HepG2 (cell line): ENCODE measurements around the gene SDK1. TPM values are rescaled to one million over a fixed set of nuclear protein-coding genes. Genes with fewer than 3 reads are reported as not detected.

Source experiments
- ASH2L ChIP-seq: fragments of 300-600, 200-600 bp; sonication (generic); IDR thresholded peaks from 2 replicates; pipeline ENCODE4 v1.7.0; 2017; ENCODE audit warnings: low read depth, mild to moderate bottlenecking, moderate library complexity, mixed read lengths, low read length; ENCODE audit not compliant: insufficient read length
- CHCHD3 ChIP-seq: sonication (generic); formaldehyde crosslinking; IDR thresholded peaks from 2 replicates; pipeline ENCODE4 v1.8.0; 2022; ENCODE audit warnings: mild to moderate bottlenecking, missing genetic modification reagents, moderate library complexity
- FOXA1 ChIP-seq, 2 experiments: fragments of 450-650 bp in 1 of 2; sonication (generic) in 1 of 2; formaldehyde crosslinking in 1 of 2; IDR thresholded peaks; 2 replicates each; pipeline versions ENCODE4 v1.4.0 to v1.6.1; 2016 to 2020; ENCODE audit warnings: missing genetic modification reagents in 1 of 2
- HHEX ChIP-seq: IDR thresholded peaks from 2 replicates; pipeline ENCODE4 v1.6.1; 2016; ENCODE audit warnings: control low read depth
- HNF4A ChIP-seq: sonication (generic); formaldehyde crosslinking; IDR thresholded peaks from 2 replicates; pipeline ENCODE4 v1.4.0; 2020; ENCODE audit warnings: missing genetic modification reagents
- HOXA3 ChIP-seq: sonication (generic); formaldehyde crosslinking; IDR thresholded peaks from 2 replicates; pipeline ENCODE4 v1.5.0; 2020; ENCODE audit warnings: missing genetic modification reagents
- MAFG ChIP-seq: sonication (generic); formaldehyde crosslinking; IDR thresholded peaks from 2 replicates; pipeline ENCODE4 v1.5.1; 2020; ENCODE audit warnings: mild to moderate bottlenecking, missing genetic modification reagents
- MBNL3 ChIP-seq: fragments of 250-450 bp; sonication (Bioruptor Pico); conservative IDR thresholded peaks from 2 replicates; pipeline ENCODE4 v1.8.0; 2022; ENCODE audit warnings: mild to moderate bottlenecking, inconsistent platforms
- NR2F2 ChIP-seq: IDR thresholded peaks from 2 replicates; pipeline ENCODE4 v1.6.1; 2012; ENCODE audit warnings: low read depth, inconsistent platforms, borderline replicate concordance
- SALL1 ChIP-seq: sonication (generic); formaldehyde crosslinking; IDR thresholded peaks from 2 replicates; pipeline ENCODE4 v1.8.0; 2022; ENCODE audit warnings: mild to moderate bottlenecking, missing genetic modification reagents
- TCF7L2 ChIP-seq: IDR thresholded peaks from 2 replicates; pipeline ENCODE4 v1.6.1; 2011; ENCODE audit warnings: mild to moderate bottlenecking, low read depth, low read length, moderate library complexity
- ZNF224 ChIP-seq: sonication (generic); formaldehyde crosslinking; IDR thresholded peaks from 2 replicates; pipeline ENCODE4 v1.5.0; 2020; ENCODE audit warnings: mild to moderate bottlenecking, missing genetic modification reagents
- ZNF333 ChIP-seq: sonication (generic); formaldehyde crosslinking; IDR thresholded peaks from 2 replicates; pipeline ENCODE4 v1.4.0; 2020; ENCODE audit warnings: mild to moderate bottlenecking, missing genetic modification reagents, borderline replicate concordance
- ZNF777 ChIP-seq: sonication (generic); formaldehyde crosslinking; IDR thresholded peaks from 2 replicates; pipeline ENCODE4 v1.4.0; 2020; ENCODE audit warnings: missing genetic modification reagents
- polyA plus RNA-seq, 8 experiments: library from polyadenylated mRNA; depleted of rRNA in 3 of 8; stranded (reverse) in 7 of 8; unstranded in 1 of 8; fragments of >200 nt; fragmentation: Illumina TruSeq in 4 of 8; extraction: Trizol in 4 of 8; gene quantifications; 2 replicates each; pipeline versions ENCODE4 v1.2.1 to v1.2.3, GENCODE V29; 2011 to 2016; ENCODE audit warnings: low read depth in 4 of 8, missing spikeins in 1 of 8, mixed read lengths in 1 of 8; ENCODE audit not compliant: insufficient read depth in 1 of 8
- total RNA-seq, 5 experiments: library from RNA; depleted of rRNA; stranded (reverse); fragments of >200 nt; fragmentation: Illumina TruSeq; extraction: Trizol; gene quantifications; 2 replicates each; pipeline ENCODE4 v1.2.3, GENCODE V29; 2016; ENCODE audit warnings: low read depth in 1 of 5
- TF ChIP-seq, protein P1 (sequence below): sonication (generic); formaldehyde crosslinking; IDR thresholded peaks from 2 replicates; pipeline ENCODE4 v1.4.0; 2020; ENCODE audit warnings: mild to moderate bottlenecking, missing genetic modification reagents
- TF ChIP-seq, protein P2 (sequence below): sonication (generic); formaldehyde crosslinking; IDR thresholded peaks from 2 replicates; pipeline ENCODE4 v1.4.0; 2020; ENCODE audit warnings: missing genetic modification reagents
- TF ChIP-seq, protein P3 (sequence below): sonication (generic); formaldehyde crosslinking; conservative IDR thresholded peaks from 2 replicates; pipeline ENCODE4 v1.4.0; 2020; ENCODE audit warnings: missing genetic modification reagents

Gene SDK1
- total and polyA plus RNA-seq, 2 of the 13 experiments (the other 11 are each of a cell fraction or from before 2014, with no cell fraction given): 0.35 to 2.4 TPM

DNA sequence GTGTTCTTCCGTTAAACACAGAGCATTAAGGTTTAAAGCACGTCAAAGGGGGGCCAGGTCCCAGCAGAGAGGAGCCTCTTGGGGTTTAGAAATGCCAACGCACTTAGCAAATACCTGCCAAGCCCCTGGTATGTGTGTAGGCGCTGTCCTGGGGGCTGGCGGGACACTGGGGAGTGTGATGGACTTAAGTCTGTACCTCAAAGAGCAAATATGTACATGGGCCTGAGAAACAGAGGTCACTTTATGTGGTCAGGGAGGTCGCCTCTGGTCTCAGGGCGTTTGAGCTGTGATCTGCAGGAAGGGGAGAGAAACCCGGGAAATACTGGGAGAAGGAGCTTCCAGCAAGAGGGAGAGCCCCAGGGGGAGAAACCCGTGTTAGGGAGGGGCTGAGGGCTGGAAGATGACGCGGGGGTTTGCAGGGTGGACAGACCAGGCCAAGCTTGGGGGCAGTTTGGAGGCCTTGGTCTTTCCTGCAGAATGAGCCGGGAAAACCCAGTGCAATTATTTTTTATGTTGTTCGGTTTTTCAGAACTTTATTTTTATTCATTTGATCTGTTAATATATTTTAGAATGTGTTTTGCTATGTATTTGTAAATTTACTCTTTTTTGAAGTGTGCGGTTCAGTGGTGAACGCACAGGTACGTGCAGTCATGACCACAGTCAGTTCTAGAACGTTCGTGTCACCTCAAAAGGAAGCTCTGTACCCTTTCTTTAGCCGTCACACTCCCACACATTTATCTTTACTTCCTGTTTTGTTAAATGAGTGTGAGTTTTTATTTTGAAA lies 939.7 kb downstream of the SDK1 start (continued):
- TF ChIP-seq, protein P1, sequence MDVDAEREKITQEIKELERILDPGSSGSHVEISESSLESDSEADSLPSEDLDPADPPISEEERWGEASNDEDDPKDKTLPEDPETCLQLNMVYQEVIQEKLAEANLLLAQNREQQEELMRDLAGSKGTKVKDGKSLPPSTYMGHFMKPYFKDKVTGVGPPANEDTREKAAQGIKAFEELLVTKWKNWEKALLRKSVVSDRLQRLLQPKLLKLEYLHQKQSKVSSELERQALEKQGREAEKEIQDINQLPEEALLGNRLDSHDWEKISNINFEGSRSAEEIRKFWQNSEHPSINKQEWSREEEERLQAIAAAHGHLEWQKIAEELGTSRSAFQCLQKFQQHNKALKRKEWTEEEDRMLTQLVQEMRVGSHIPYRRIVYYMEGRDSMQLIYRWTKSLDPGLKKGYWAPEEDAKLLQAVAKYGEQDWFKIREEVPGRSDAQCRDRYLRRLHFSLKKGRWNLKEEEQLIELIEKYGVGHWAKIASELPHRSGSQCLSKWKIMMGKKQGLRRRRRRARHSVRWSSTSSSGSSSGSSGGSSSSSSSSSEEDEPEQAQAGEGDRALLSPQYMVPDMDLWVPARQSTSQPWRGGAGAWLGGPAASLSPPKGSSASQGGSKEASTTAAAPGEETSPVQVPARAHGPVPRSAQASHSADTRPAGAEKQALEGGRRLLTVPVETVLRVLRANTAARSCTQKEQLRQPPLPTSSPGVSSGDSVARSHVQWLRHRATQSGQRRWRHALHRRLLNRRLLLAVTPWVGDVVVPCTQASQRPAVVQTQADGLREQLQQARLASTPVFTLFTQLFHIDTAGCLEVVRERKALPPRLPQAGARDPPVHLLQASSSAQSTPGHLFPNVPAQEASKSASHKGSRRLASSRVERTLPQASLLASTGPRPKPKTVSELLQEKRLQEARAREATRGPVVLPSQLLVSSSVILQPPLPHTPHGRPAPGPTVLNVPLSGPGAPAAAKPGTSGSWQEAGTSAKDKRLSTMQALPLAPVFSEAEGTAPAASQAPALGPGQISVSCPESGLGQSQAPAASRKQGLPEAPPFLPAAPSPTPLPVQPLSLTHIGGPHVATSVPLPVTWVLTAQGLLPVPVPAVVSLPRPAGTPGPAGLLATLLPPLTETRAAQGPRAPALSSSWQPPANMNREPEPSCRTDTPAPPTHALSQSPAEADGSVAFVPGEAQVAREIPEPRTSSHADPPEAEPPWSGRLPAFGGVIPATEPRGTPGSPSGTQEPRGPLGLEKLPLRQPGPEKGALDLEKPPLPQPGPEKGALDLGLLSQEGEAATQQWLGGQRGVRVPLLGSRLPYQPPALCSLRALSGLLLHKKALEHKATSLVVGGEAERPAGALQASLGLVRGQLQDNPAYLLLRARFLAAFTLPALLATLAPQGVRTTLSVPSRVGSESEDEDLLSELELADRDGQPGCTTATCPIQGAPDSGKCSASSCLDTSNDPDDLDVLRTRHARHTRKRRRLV (CRISPR knock-in tag): no peak
- TF ChIP-seq MAFG (CRISPR knock-in tag) (no peak), HOXA3 (CRISPR knock-in tag) (peak; percentile 29; the same call in 1 of the 2 replicates), HNF4A (CRISPR knock-in tag) (peak; percentile 78), SALL1 (no peak), ZNF333 (no peak), CHCHD3 (CRISPR knock-in tag) (no peak), ASH2L (peak; percentile 32), ZNF777 (no peak), ZNF224 (CRISPR knock-in tag) (no peak), TCF7L2 (no peak), FOXA1 (IDR thresholded peaks at IDR 0.05) (no peak), FOXA1 (CRISPR knock-in tag; IDR thresholded peaks at IDR 0.05) (peak; percentile 62), HHEX (no peak), MBNL3 (CRISPR knock-in tag) (no peak), NR2F2 (peak; percentile 74; the same call in 1 of the 2 replicates)
- TF ChIP-seq, protein P2, sequence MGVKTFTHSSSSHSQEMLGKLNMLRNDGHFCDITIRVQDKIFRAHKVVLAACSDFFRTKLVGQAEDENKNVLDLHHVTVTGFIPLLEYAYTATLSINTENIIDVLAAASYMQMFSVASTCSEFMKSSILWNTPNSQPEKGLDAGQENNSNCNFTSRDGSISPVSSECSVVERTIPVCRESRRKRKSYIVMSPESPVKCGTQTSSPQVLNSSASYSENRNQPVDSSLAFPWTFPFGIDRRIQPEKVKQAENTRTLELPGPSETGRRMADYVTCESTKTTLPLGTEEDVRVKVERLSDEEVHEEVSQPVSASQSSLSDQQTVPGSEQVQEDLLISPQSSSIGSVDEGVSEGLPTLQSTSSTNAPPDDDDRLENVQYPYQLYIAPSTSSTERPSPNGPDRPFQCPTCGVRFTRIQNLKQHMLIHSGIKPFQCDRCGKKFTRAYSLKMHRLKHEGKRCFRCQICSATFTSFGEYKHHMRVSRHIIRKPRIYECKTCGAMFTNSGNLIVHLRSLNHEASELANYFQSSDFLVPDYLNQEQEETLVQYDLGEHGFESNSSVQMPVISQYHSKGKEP (CRISPR knock-in tag): no peak
- TF ChIP-seq, protein P3, sequence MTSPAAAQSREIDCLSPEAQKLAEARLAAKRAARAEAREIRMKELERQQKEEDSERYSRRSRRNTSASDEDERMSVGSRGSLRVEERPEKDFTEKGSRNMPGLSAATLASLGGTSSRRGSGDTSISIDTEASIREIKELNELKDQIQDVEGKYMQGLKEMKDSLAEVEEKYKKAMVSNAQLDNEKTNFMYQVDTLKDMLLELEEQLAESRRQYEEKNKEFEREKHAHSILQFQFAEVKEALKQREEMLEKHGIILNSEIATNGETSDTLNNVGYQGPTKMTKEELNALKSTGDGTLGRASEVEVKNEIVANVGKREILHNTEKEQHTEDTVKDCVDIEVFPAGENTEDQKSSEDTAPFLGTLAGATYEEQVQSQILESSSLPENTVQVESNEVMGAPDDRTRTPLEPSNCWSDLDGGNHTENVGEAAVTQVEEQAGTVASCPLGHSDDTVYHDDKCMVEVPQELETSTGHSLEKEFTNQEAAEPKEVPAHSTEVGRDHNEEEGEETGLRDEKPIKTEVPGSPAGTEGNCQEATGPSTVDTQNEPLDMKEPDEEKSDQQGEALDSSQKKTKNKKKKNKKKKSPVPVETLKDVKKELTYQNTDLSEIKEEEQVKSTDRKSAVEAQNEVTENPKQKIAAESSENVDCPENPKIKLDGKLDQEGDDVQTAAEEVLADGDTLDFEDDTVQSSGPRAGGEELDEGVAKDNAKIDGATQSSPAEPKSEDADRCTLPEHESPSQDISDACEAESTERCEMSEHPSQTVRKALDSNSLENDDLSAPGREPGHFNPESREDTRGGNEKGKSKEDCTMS (CRISPR knock-in tag): no peak
